Immature natural killer cell (primary cell): ENCODE results near the gene CYREN. TPM values are rescaled to one million over a fixed set of nuclear protein-coding genes. Genes with fewer than 3 reads are reported as not detected.
"Not testable (repeated sequence)": the region's sequence is repeated elsewhere in the genome, so short reads cannot be mapped to it uniquely, and the experiment has no call there.

Experiments used
- DNase-seq, 3 donors: peaks; one replicate each; pipeline ENCODE4 v3.0.0; 2022; ENCODE audit warnings: mixed read lengths in 1 of 3
- H3K27ac Mint-ChIP-seq, 6 donors: one replicate each; pipeline ENCODE4 v1.8.0; 2020; ENCODE audit warnings: mixed read lengths in 6 of 6, mild to moderate bottlenecking in 5 of 6, inconsistent platforms in 4 of 6, moderate library complexity in 3 of 6
- H3K27me3 Mint-ChIP-seq, 3 donors: one replicate each; pipeline ENCODE4 v1.8.0; 2020 to 2021; ENCODE audit warnings: low read depth in 3 of 3, mild to moderate bottlenecking in 3 of 3, mixed read lengths in 3 of 3, moderate library complexity in 3 of 3, inconsistent platforms in 1 of 3
- H3K36me3 Mint-ChIP-seq, 3 donors: one replicate each; pipeline ENCODE4 v1.8.0; 2020; ENCODE audit warnings: mixed read lengths in 3 of 3, inconsistent platforms in 2 of 3, mild to moderate bottlenecking in 2 of 3
- H3K4me1 Mint-ChIP-seq, 2 donors: one replicate each; pipeline ENCODE4 v1.8.0; 2020; ENCODE audit warnings: inconsistent platforms in 2 of 2, mild to moderate bottlenecking in 2 of 2, mixed read lengths in 2 of 2, moderate library complexity in 1 of 2
- H3K4me3 Mint-ChIP-seq, 5 donors: one replicate each; pipeline ENCODE4 v1.8.0; 2020; ENCODE audit warnings: mild to moderate bottlenecking in 5 of 5, mixed read lengths in 5 of 5, inconsistent platforms in 3 of 5, moderate library complexity in 3 of 5
- H3K9me3 Mint-ChIP-seq, 6 donors: one replicate each; pipeline ENCODE4 v1.8.0; 2020; ENCODE audit warnings: mild to moderate bottlenecking in 6 of 6, mixed read lengths in 6 of 6, inconsistent platforms in 4 of 6, moderate library complexity in 3 of 6
- polyA plus RNA-seq, 3 donors: library from polyadenylated mRNA; unstranded; fragments of 300-500 nt; fragmentation: Illumina TruSeq; gene quantifications; one replicate each; pipeline ENCODE4 v1.2.3, GENCODE V29; 2021

The CYREN gene
- polyA plus RNA-seq, 3 donors from 2014 or later: 34.8 to 54.7 (median 53.1) TPM

GRCh38 chr7:135124631-135125030 is 45.9 kb downstream of the CYREN start:
- peak overlapping the region in 1 of 6 donors; percentile 17 for H3K27ac Mint-ChIP-seq

DNA sequence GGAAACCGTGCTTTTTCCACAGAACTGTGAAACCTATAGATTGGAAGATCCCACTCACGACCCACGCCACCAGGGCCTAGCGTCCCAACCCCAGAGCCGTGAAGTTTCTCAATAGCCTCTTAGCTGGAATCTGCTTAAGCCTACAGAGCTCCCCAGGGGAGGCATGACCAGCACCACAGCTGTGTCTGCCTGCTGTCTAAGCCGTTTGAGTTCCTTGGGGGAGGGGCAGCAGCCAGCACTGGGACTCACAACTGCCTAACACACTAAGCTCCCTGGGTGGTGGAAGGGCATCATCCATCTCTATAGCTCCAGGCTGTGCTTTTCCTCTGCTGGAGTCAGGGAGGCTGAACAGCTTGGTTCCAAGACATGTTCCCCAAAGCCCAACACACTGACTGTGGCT is 48.6 kb downstream of the CYREN start:
- Mint-ChIP-seq H3K9me3 (peaks cover 9 to 18% (median 14%) of the 10 kb centered on the region in 6 donors), H3K27ac (no peak overlapping the region), H3K4me3 (no peak overlapping the region), H3K27me3 (peaks cover 0 to 6% (median 0%) of the 10 kb centered on the region in 3 donors), H3K36me3 (peaks cover 23 to 32% (median 25%) of the 10 kb centered on the region in 3 donors), H3K4me1 (no peaks in the 10 kb centered on the region)
- DNase-seq: no peak

More at GRCh38 chr7:135124631-135125030, 45.9 kb downstream of the CYREN start:
- peaks cover 4 to 11% (median 8%) of the 10 kb centered on the region in 6 donors for H3K9me3 Mint-ChIP-seq
- not testable (repeated sequence) for DNase-seq, H3K27me3 Mint-ChIP-seq, H3K4me3 Mint-ChIP-seq, H3K4me1 Mint-ChIP-seq
- H3K36me3 Mint-ChIP-seq: peaks cover 13% of the 10 kb centered on the region in 3 donors

DNA sequence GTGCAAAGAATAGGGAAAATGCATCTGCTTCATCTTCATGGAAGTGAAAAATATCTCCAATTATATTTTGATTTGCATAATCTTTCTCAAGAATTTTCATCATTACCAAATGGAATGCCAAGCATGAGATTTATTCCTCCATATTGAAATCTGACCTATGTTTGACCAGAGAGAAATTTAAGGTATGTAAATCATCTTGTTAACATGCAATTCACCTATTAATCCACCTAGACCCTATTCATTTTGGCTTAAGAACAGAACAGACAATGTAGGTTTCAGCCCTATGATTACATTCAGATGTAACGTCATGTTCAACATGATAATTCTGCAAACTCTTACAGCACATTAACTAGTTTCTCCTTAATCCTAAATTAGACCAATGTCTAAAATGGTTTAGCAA is 53.4 kb downstream of the CYREN start:
- H3K27ac Mint-ChIP-seq: no peak overlapping the region
- H3K27me3 Mint-ChIP-seq: peaks cover 0 to 3% (median 2%) of the 10 kb centered on the region in 3 donors
- no peak for DNase-seq
- peaks cover 30 to 39% (median 37%) of the 10 kb centered on the region in 3 donors for H3K36me3 Mint-ChIP-seq
- H3K9me3 Mint-ChIP-seq: peaks cover 9 to 18% (median 14%) of the 10 kb centered on the region in 6 donors
- no peaks in the 10 kb centered on the region for H3K4me1 Mint-ChIP-seq
- H3K4me3 Mint-ChIP-seq: no peak overlapping the region

Other genes with a start within 250 kb of the CYREN start
- gene AGBL3, start 184.2 kb downstream of the CYREN start, polyA plus RNA-seq: 1 to 10 TPM in 1 of 3 donors, under 1 TPM in 1, not detected in 1; 0.43 to 1.2 TPM
- gene TMEM140, start 22.6 kb downstream of the CYREN start, polyA plus RNA-seq: 10 to 100 TPM; 14.5 to 47.5 (median 17.6) TPM
- 1 to 10 TPM; 2.1 to 5.8 (median 3.2) TPM for gene WDR91, start 40.8 kb upstream of the CYREN start, polyA plus RNA-seq
- not detected for gene STRA8, start 63.1 kb upstream of the CYREN start, polyA plus RNA-seq